Tibial nerve (tissue), 3 donors: ENCODE measurements around the gene DUSP8.
"Not testable (repeated sequence)": the region's sequence is repeated elsewhere in the genome, so short reads cannot be mapped to it uniquely, and the experiment has no call there.

Source experiments
- CTCF ChIP-seq, 5 experiments: fragments of 200-600 bp in 3 of 5; fragments of 450-650 bp in 2 of 5; sonication (generic) in 3 of 5; IDR thresholded peaks; one replicate each; pipeline ENCODE4 v1.5.1; 2016 to 2019; ENCODE audit warnings: antibody characterized with exemption in 5 of 5, mild to moderate bottlenecking in 3 of 5, moderate library complexity in 2 of 5
- POLR2A ChIP-seq, 2 donors: fragments of 450-650 bp; IDR thresholded peaks; one replicate each; pipeline ENCODE4 v1.6.1; 2017; ENCODE audit warnings: antibody characterized with exemption in 2 of 2, mild to moderate bottlenecking in 2 of 2, moderate library complexity in 2 of 2

DNA sequence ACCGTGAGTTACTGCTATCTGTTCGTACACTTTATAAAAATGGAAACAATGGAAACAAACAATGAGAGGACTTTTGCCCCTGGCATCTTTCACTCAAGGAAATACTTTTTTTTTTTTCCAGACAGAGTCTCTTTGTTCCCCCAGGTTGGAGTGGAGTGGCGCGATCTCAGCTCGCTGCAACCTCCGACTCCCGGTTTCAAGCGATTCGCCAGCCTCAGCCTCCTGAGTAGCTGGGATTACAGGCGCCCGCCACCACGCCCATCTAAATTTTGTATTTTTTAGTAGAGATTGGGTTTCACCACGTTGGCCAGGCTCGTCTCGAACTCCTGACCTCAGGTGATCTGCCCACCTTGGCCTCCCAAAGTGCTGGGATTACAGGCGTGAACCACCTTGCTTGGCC, 3.7 kb upstream of the DUSP8 start:
- TF ChIP-seq CTCF, POLR2A (IDR thresholded peaks at IDR 0.05): not testable (repeated sequence)
